ENCODE data around the gene TTC33.

The TTC33 gene

GRCh38 chr5:40521108-40521785, 234.5 kb downstream of the TTC33 start:
- H3K4me3 ChIP-seq (ENCODE audit: control insufficient read depth, low read depth, low read length) = no peak overlapping the region
- no peak for DNase-seq (ENCODE audit: low read depth)
- TF ChIP-seq CTCF (IDR thresholded peaks at IDR 0.05; ENCODE audit: control insufficient read depth, insufficient read depth, low read depth, low read length, missing control alignments) = no peak

DNA sequence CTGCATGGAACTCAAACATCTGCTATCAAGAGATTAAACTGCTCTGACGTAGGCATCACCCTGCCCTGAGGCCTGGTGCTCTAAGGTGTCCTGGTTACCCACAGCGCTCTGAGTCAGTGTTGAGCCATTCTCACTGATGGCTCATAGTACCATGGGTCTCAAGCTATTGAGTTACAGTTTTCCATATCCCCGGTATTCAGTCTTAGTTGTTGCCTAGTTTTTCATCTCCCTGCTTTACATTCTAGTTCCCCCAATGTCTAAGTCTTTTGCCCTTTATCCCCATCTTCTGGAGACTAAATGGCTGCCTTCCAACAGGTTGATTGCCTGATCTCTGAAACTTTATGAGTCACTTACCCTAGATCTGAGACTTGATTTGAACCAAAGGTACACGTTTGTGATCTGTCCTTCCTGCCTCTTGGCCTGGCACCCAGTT, 237.3 kb downstream of the TTC33 start:
- TF ChIP-seq CTCF (IDR thresholded peaks at IDR 0.05; ENCODE audit: control insufficient read depth, insufficient read depth, low read depth, low read length, missing control alignments) = no peak
- H3K4me3 ChIP-seq (ENCODE audit: control insufficient read depth, low read depth, low read length) = no peak overlapping the region
- no peak for DNase-seq (ENCODE audit: low read depth)

GRCh38 chr5:40515476-40515875, 240.3 kb downstream of the TTC33 start:
- DNase-seq (ENCODE audit: low read depth) = no peak
- TF ChIP-seq CTCF (IDR thresholded peaks at IDR 0.05; ENCODE audit: control insufficient read depth, insufficient read depth, low read depth, low read length, missing control alignments) = no peak
- H3K4me3 ChIP-seq (ENCODE audit: control insufficient read depth, low read depth, low read length) = no peak overlapping the region

- TF ChIP-seq CTCF (IDR thresholded peaks at IDR 0.05; ENCODE audit: control insufficient read depth, insufficient read depth, low read depth, low read length, missing control alignments) = no peak
- H3K4me3 ChIP-seq (ENCODE audit: control insufficient read depth, low read depth, low read length) = no peak overlapping the region
- DNase-seq (ENCODE audit: low read depth) = no peak
Observed at GRCh38 chr5:40514976-40515375, 240.8 kb downstream of the TTC33 start.

DNA sequence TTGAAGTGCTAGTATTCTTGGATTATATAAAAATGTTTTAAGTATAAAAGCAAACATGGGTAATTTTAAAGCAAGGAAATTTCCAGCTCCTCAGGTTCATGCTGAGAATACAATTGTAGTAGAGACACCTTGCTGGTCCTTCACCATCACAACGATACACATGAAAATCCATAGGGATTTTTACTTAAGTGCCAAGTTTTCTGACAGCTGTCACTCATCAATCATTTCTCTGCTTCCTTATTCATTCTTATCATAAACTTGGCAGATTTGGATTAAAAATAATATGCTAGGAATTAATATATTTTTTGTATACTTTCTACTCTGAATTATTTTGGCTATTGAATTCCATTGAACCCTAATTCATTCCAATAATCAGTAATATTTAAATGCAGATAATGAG, 244.0 kb downstream of the TTC33 start:
- DNase-seq (ENCODE audit: low read depth) = no peak
- TF ChIP-seq CTCF (IDR thresholded peaks at IDR 0.05; ENCODE audit: control insufficient read depth, insufficient read depth, low read depth, low read length, missing control alignments) = no peak
- H3K4me3 ChIP-seq (ENCODE audit: control insufficient read depth, low read depth, low read length) = no peak overlapping the region

- TF ChIP-seq CTCF (IDR thresholded peaks at IDR 0.05; ENCODE audit: control insufficient read depth, insufficient read depth, low read depth, low read length, missing control alignments) = peak; percentile 8
- no peak overlapping the region for H3K4me3 ChIP-seq (ENCODE audit: control insufficient read depth, low read depth, low read length)
- no peak for DNase-seq (ENCODE audit: low read depth)
Observed at GRCh38 chr5:40507095-40507494, 248.7 kb downstream of the TTC33 start.

Measured in AG09309 (cell line).